Kidney (tissue), 14 donors: ENCODE results near the gene MAML2. TPM values are rescaled to one million over a fixed set of nuclear protein-coding genes. Genes with fewer than 3 reads are reported as not detected.

ENCODE experiments used
- DNase-seq, 5 donors: peaks; one replicate each; pipeline ENCODE4 v3.0.0-alpha.2; 2013 to 2020
- FAIRE-seq: peaks from 2 replicates; lab custom pipeline; 2012; peaks lifted over from hg19 to GRCh38; lab: Jason Lieb, UNC
- H3K27ac ChIP-seq, 2 donors: one replicate each; pipeline ENCODE4 v1.7.0; 2013; ENCODE audit warnings: low read depth in 2 of 2, low read length in 2 of 2, inconsistent platforms in 1 of 2
- H3K27me3 ChIP-seq: one replicate; pipeline ENCODE4 v1.7.1; 2013; ENCODE audit warnings: low read length, inconsistent platforms; ENCODE audit not compliant: control insufficient read depth, insufficient read depth
- H3K36me3 ChIP-seq, 3 donors: one replicate each; pipeline versions ENCODE4 v1.7.0 to v1.7.1; 2013; ENCODE audit warnings: low read length in 3 of 3, control low read depth in 1 of 3, inconsistent platforms in 1 of 3; ENCODE audit not compliant: insufficient read depth in 3 of 3, control insufficient read depth in 2 of 3
- H3K4me1 ChIP-seq, 3 donors: one replicate each; pipeline versions ENCODE4 v1.7.0 to v1.7.1; 2013; ENCODE audit warnings: low read length in 3 of 3, inconsistent platforms in 1 of 3, low read depth in 1 of 3; ENCODE audit not compliant: control insufficient read depth in 2 of 3, insufficient read depth in 2 of 3
- H3K4me3 ChIP-seq, 3 donors: one replicate each; pipeline versions ENCODE4 v1.7.0 to v1.8.1; 2013; ENCODE audit warnings: low read length in 3 of 3, control low read depth in 1 of 3, inconsistent platforms in 1 of 3
- H3K9ac ChIP-seq, 3 donors: one replicate each; pipeline versions ENCODE4 v1.7.0 to v1.7.1; 2013; ENCODE audit warnings: low read length in 3 of 3, control low read depth in 1 of 3, inconsistent platforms in 1 of 3
- H3K9me3 ChIP-seq, 3 donors: one replicate each; pipeline versions ENCODE4 v1.7.0 to v1.7.1; 2013; ENCODE audit warnings: low read length in 3 of 3, control low read depth in 1 of 3, inconsistent platforms in 1 of 3; ENCODE audit not compliant: control insufficient read depth in 2 of 3, insufficient read depth in 1 of 3
- intact Hi-C: fragments of 100-400 bp; cut with DNase I; formaldehyde crosslinking; loops from one replicate; pipeline ENCODE4 v1.11.1; 2022
- polyA plus RNA-seq: library from polyadenylated mRNA; stranded (reverse); fragments of 350-450 nt; fragmentation: Illumina TruSeq; extraction: RNeasy Lipid Tissue Mini Kit (QIAGEN cat#74804); gene quantifications from one replicate; pipeline ENCODE4 v1.2.3, GENCODE V29; 2014; ENCODE audit warnings: low read depth, low replicate concordance; ENCODE audit not compliant: insufficient read depth
- total RNA-seq: library from RNA; stranded (reverse); fragmentation: NEBNext Ultra II Directional; extraction: Animal tissue kit (Norgen Biotek cat#: 25700); gene quantifications from one replicate; pipeline ENCODE4 v1.2.1, GENCODE V29; 2021
- TF ChIP-seq, protein P1 (sequence below): IDR thresholded peaks from 3 replicates; pipeline ENCODE4 v1.5.1; 2012; ENCODE audit warnings: mild to moderate bottlenecking, moderate library complexity, borderline replicate concordance; ENCODE audit not compliant: insufficient read depth; ENCODE audit errors: extremely low read depth
- donor health status: control.
- donor health status: control.
- donor health status: control.
- donor health status: control.
- donor health status: control.
- donor health status: DM: yes; HTN: yes; CAD: no.
- donor health status: Normal renal cell carcinoma (clear cell type).

Gene MAML2
- total and polyA plus RNA-seq, 2 donors from 2014 or later = 4.9 to 32.3 TPM

- no peak overlapping the region for H3K9ac ChIP-seq
- no peaks in the 10 kb centered on the region for H3K9me3 ChIP-seq
- H3K4me3 ChIP-seq = no peak overlapping the region
- H3K4me1 ChIP-seq = peaks cover 11 to 15% (median 13%) of the 10 kb centered on the region in 3 donors
- no peaks in the 10 kb centered on the region for H3K27me3 ChIP-seq
- H3K36me3 ChIP-seq = no peaks in the 10 kb centered on the region
- intact Hi-C loops = no loop called here
- peak overlapping the region; percentile 8 to 23 for H3K27ac ChIP-seq
- FAIRE-seq (no peak), DNase-seq (peak in 1 of 5 donors; percentile 78)
- TF ChIP-seq, protein P1, sequence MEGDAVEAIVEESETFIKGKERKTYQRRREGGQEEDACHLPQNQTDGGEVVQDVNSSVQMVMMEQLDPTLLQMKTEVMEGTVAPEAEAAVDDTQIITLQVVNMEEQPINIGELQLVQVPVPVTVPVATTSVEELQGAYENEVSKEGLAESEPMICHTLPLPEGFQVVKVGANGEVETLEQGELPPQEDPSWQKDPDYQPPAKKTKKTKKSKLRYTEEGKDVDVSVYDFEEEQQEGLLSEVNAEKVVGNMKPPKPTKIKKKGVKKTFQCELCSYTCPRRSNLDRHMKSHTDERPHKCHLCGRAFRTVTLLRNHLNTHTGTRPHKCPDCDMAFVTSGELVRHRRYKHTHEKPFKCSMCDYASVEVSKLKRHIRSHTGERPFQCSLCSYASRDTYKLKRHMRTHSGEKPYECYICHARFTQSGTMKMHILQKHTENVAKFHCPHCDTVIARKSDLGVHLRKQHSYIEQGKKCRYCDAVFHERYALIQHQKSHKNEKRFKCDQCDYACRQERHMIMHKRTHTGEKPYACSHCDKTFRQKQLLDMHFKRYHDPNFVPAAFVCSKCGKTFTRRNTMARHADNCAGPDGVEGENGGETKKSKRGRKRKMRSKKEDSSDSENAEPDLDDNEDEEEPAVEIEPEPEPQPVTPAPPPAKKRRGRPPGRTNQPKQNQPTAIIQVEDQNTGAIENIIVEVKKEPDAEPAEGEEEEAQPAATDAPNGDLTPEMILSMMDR = no peak
Observed at GRCh38 chr11:96207459-96208449, 135.2 kb downstream of the MAML2 start.

DNA sequence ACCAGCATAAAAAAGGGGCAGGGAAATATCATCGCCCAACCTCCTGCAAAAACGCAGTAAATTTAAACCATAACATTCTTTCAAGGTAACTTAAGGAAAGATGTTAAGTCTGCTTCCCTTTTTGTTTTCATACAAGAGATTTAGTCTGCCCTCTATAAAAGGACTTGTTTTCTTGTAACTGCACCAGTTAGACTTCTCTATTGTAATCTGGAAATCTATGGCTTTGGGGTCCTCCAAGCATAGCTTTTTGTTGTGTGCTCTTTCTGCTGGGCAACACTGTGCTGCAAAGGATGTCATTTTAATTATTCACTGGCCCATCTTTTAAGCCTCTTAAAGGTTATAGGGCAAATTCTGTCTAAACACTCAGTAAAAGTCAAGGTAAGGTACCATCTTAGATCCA lies 136.0 kb downstream of the MAML2 start:
- peaks cover 3 to 15% (median 8%) of the 10 kb centered on the region in 3 donors for H3K4me1 ChIP-seq
- H3K9ac ChIP-seq = no peak overlapping the region
- TF ChIP-seq, protein P1 = no peak
- intact Hi-C loops = no loop called here
- DNase-seq = no peak
- FAIRE-seq = no peak
- no peak overlapping the region for H3K4me3 ChIP-seq
- H3K9me3 ChIP-seq = no peaks in the 10 kb centered on the region
- no peak overlapping the region for H3K27ac ChIP-seq
- no peaks in the 10 kb centered on the region for H3K27me3 ChIP-seq
- no peaks in the 10 kb centered on the region for H3K36me3 ChIP-seq

GRCh38 chr11:96205460-96205809 lies 137.6 kb downstream of the MAML2 start:
- Histone ChIP-seq H3K27ac (no peak overlapping the region), H3K9ac (no peak overlapping the region), H3K4me1 (peaks cover 3 to 17% (median 8%) of the 10 kb centered on the region in 3 donors), H3K9me3 (no peaks in the 10 kb centered on the region), H3K4me3 (no peak overlapping the region), H3K36me3 (no peaks in the 10 kb centered on the region), H3K27me3 (no peaks in the 10 kb centered on the region)
- DNase-seq (no peak), FAIRE-seq (no peak)
- intact Hi-C loops = no loop called here
- TF ChIP-seq, protein P1 = no peak
